ENCODE data around the gene PEX12. TPM values are rescaled to one million over a fixed set of nuclear protein-coding genes. Genes with fewer than 3 reads are reported as not detected.
"Not testable (repeated sequence)": the region's sequence is repeated elsewhere in the genome, so short reads cannot be mapped to it uniquely, and the experiment has no call there.

Gene PEX12
- total RNA-seq, 2 experiments from 2014 or later: 4.9 to 6.0 TPM

GRCh38 chr17:35577830-35578196, 558 bp downstream of the PEX12 start:
- ChIA-PET POLR2A (interaction anchor here (0.8 to 2.9 kb wide), 6 partner anchors 9 to 364 kb away, joined by 3 to 21 read pairs (median 14); partner anchors contain the start of genes AP2B1, SLFN12L and TAF15), CTCF (interaction anchor here (1.3 to 2.1 kb wide), 5 partner anchors 11 to 186 kb away, joined by 3 to 8 read pairs (median 4); no protein-coding TSS in a partner anchor)
- intact Hi-C loops (cut with micrococcal nuclease): loop anchor here (1.0 to 2.0 kb wide), 4 partner anchors 9 to 335 kb away; partner anchors contain the start of genes AP2B1 and SLFN5
- Mint-ChIP-seq H3K4me3 (peak overlapping the region; percentile 94), H3K9me3 (no peaks in the 10 kb centered on the region), H3K4me1 (ENCODE audit: low read depth) (peaks cover 20% of the 10 kb centered on the region), H3K27ac (peak overlapping the region; percentile 98), H3K36me3 (peaks cover 6% of the 10 kb centered on the region), H3K27me3 (no peaks in the 10 kb centered on the region)
- no peak for DNase-seq

DNA sequence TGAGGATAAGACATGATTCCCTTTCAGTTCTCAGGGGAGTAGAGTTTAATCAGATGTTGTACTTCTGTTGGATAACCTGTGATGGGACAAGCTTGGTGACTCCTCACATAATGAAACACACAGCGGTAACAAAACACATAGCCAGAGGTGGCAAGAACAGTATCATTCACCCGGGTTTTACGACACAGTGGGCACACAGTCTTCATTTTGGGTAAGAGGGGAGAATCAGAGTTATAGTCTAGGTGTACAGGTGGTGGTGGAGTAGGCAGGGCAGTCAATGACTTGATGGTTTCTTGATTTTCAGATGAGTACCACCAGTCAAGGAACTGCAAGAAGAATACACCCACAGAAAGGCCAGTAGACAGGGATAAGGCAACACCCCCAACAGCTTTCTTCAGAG, 2.6 kb downstream of the PEX12 start:
- H3K4me1 Mint-ChIP-seq (ENCODE audit: low read depth): peaks cover 24% of the 10 kb centered on the region
- no peaks in the 10 kb centered on the region for H3K27me3 Mint-ChIP-seq
- H3K4me3 Mint-ChIP-seq: no peak overlapping the region
- no peaks in the 10 kb centered on the region for H3K9me3 Mint-ChIP-seq
- intact Hi-C loops (cut with micrococcal nuclease): no loop called here
- no peak overlapping the region for H3K27ac Mint-ChIP-seq
- no peak for DNase-seq
- POLR2A ChIA-PET: interaction anchor here (0.6 to 1.4 kb wide), 2 partner anchors 11 to 88 kb away, joined by 3 read pairs; no protein-coding TSS in a partner anchor
- peaks cover 7% of the 10 kb centered on the region for H3K36me3 Mint-ChIP-seq
- CTCF ChIA-PET: interaction anchor here (0.6 to 1.4 kb wide), 3 partner anchors 37 to 263 kb away, joined by 3 to 5 read pairs (median 3); no protein-coding TSS in a partner anchor

DNA sequence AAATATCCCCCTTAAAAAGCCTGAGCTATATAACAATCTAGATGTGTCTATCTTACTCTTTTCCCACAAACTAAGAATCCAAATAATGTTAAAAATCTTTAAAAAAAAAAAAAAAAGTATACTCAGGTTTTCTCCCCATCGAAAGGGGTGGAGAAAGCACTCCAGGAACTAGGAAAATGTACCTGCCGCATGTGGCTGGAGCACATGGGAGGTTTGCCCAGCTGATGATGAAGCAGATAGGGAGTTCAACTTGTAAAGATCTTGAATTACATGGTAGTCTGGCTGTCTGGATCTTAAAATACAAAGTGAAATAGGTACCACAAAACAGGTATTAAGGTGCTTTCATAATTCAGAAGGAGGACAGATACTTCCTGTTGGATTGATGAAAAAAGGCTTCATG, 9.0 kb downstream of the PEX12 start:
- ChIA-PET CTCF (no interaction called here), POLR2A (interaction anchor here (0.7 to 2.8 kb wide), 2 partner anchors 9 to 509 kb away, joined by 3 to 20 read pairs; partner anchors contain the start of gene PEX12)
- Mint-ChIP-seq H3K36me3 (peaks cover 4% of the 10 kb centered on the region), H3K27ac (no peak overlapping the region), H3K4me3 (peak overlapping the region; percentile 92), H3K4me1 (ENCODE audit: low read depth) (peaks cover 27% of the 10 kb centered on the region), H3K27me3 (no peaks in the 10 kb centered on the region), H3K9me3 (no peaks in the 10 kb centered on the region)
- intact Hi-C loops (cut with micrococcal nuclease): no loop called here
- no peak for DNase-seq

GRCh38 chr17:35568561-35568960, 9.8 kb downstream of the PEX12 start:
- no peaks in the 10 kb centered on the region for H3K9me3 Mint-ChIP-seq
- H3K27ac Mint-ChIP-seq: peak overlapping the region; percentile 86
- peak; percentile 68 for DNase-seq
- intact Hi-C loops (cut with micrococcal nuclease): loop anchor here (1.0 kb wide), 3 partner anchors 10 to 27 kb away; partner anchors contain the start of genes AP2B1 and PEX12
- H3K4me1 Mint-ChIP-seq (ENCODE audit: low read depth): peaks cover 27% of the 10 kb centered on the region
- ChIA-PET POLR2A (interaction anchor here (0.7 to 2.8 kb wide), 2 partner anchors 9 to 508 kb away, joined by 3 to 20 read pairs; partner anchors contain the start of gene PEX12), CTCF (interaction anchor here (1.2 kb wide), 1 partner anchor 29 kb away, joined by 3 read pairs; no protein-coding TSS in a partner anchor)
- peaks cover 3% of the 10 kb centered on the region for H3K36me3 Mint-ChIP-seq
- H3K27me3 Mint-ChIP-seq: no peaks in the 10 kb centered on the region
- peak overlapping the region; percentile 92 for H3K4me3 Mint-ChIP-seq

- CTCF ChIA-PET: no interaction called here
- H3K36me3 Mint-ChIP-seq: peaks cover 3% of the 10 kb centered on the region
- DNase-seq: no peak
- H3K4me1 Mint-ChIP-seq (ENCODE audit: low read depth): peaks cover 27% of the 10 kb centered on the region
- POLR2A ChIA-PET: interaction anchor here (1.1 to 2.8 kb wide), 4 partner anchors 11 to 134 kb away, joined by 3 to 20 read pairs (median 4); partner anchors contain the start of gene PEX12
- H3K9me3 Mint-ChIP-seq: no peaks in the 10 kb centered on the region
- intact Hi-C loops (cut with micrococcal nuclease): no loop called here
- H3K4me3 Mint-ChIP-seq: peak overlapping the region; percentile 92
- no peaks in the 10 kb centered on the region for H3K27me3 Mint-ChIP-seq
- H3K27ac Mint-ChIP-seq: peak overlapping the region; percentile 24
Measured at GRCh38 chr17:35566968-35567367, 11.4 kb downstream of the PEX12 start.

DNA sequence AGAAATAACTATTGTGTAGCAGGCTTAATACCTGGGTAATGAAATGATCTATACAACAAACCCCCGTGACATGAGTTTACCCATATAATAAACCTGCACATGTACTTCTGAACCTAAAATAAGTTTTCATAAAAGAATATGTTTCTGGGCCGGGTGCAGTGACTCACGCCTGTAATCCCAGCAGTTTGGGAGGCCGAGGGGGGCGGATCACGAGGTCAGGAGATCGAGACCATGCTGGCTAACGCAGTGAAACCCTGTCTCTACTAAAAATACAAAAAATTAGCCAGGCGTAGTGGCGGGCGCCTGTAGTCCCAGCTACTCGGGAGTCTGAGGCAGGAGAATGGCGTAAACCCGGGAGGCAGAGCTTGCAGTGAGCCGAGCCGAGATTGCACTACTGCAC, 15.2 kb downstream of the PEX12 start:
- H3K4me3 Mint-ChIP-seq, POLR2A ChIA-PET: not testable (repeated sequence)

GRCh38 chr17:35560703-35561102, 17.7 kb downstream of the PEX12 start, which contains the start of gene SLFN14:
Gene SLFN14 (minus strand): TSS chr17:35560819. CDS start chr17:35558062, 2,757 bp downstream.
- no peaks in the 10 kb centered on the region for H3K36me3 Mint-ChIP-seq
- peaks cover 4% of the 10 kb centered on the region for H3K27me3 Mint-ChIP-seq
- no peaks in the 10 kb centered on the region for H3K4me1 Mint-ChIP-seq (ENCODE audit: low read depth)
- no peak within 1 kb of the TSS for H3K27ac Mint-ChIP-seq
- intact Hi-C loops (cut with micrococcal nuclease): no loop called here
- ChIA-PET CTCF (no interaction called here), POLR2A (no interaction called here)
- H3K9me3 Mint-ChIP-seq: no peaks in the 10 kb centered on the region
- H3K4me3 Mint-ChIP-seq: no peak within 1 kb of the TSS
- no peak for DNase-seq

More for the DNA sequence above, 15.2 kb downstream of the PEX12 start:
- H3K9me3 Mint-ChIP-seq; H3K27ac Mint-ChIP-seq; H3K27me3 Mint-ChIP-seq; intact Hi-C loops (cut with micrococcal nuclease); H3K4me1 Mint-ChIP-seq (ENCODE audit: low read depth); H3K36me3 Mint-ChIP-seq; DNase-seq: not testable (repeated sequence)
- CTCF ChIA-PET: interaction anchor here (1.1 kb wide), 1 partner anchor 15 kb away, joined by 4 read pairs; the partner anchor contains the start of gene PEX12

- Mint-ChIP-seq H3K9me3 (no peaks in the 10 kb centered on the region), H3K27ac (no peak overlapping the region), H3K4me3 (no peak overlapping the region), H3K27me3 (peaks cover 4% of the 10 kb centered on the region), H3K36me3 (no peaks in the 10 kb centered on the region), H3K4me1 (ENCODE audit: low read depth) (no peaks in the 10 kb centered on the region)
- ChIA-PET CTCF (interaction anchor here (1.2 kb wide), 1 partner anchor 439 kb away, joined by 4 read pairs; no protein-coding TSS in a partner anchor), POLR2A (no interaction called here)
- no peak for DNase-seq
- intact Hi-C loops (cut with micrococcal nuclease): no loop called here
Measured at GRCh38 chr17:35559495-35560210, 18.7 kb downstream of the PEX12 start.

DNA sequence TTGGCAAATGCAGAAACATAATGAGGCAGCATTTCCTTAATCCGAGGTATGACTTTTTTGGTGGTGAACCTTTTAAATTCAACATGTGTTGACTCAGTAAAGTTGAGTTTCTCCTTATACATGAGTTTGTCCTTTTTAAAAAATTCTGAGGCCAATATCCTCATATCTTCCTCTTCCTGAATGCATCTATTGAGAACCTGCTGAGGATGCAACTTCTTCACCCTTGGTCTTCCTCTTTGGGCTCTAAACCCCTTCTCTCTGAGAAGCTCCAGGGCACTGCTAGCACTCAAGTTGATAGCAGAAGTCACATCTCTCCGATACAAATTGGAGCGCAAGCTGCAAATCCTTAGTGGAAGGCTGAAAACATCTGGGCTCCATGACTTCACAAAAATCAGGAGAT, 21.0 kb downstream of the PEX12 start:
- Mint-ChIP-seq H3K27ac (no peak overlapping the region), H3K27me3 (peaks cover 4% of the 10 kb centered on the region), H3K36me3 (no peaks in the 10 kb centered on the region), H3K4me1 (ENCODE audit: low read depth) (no peaks in the 10 kb centered on the region), H3K9me3 (no peaks in the 10 kb centered on the region), H3K4me3 (no peak overlapping the region)
- ChIA-PET POLR2A (no interaction called here), CTCF (no interaction called here)
- intact Hi-C loops (cut with micrococcal nuclease): no loop called here
- DNase-seq: no peak

- POLR2A ChIA-PET: interaction anchor here (0.7 kb wide), 1 partner anchor 261 kb away, joined by 3 read pairs; no protein-coding TSS in a partner anchor
- Mint-ChIP-seq H3K36me3 (no peaks in the 10 kb centered on the region), H3K9me3 (no peaks in the 10 kb centered on the region), H3K4me1 (ENCODE audit: low read depth) (no peaks in the 10 kb centered on the region), H3K27ac (no peak overlapping the region), H3K27me3 (peaks cover 4% of the 10 kb centered on the region), H3K4me3 (no peak overlapping the region)
- CTCF ChIA-PET: interaction anchor here (1.0 kb wide), 1 partner anchor 57 kb away, joined by 5 read pairs; no protein-coding TSS in a partner anchor
- intact Hi-C loops (cut with micrococcal nuclease): no loop called here
- no peak for DNase-seq
Measured at GRCh38 chr17:35555691-35556090, 22.7 kb downstream of the PEX12 start.

- Mint-ChIP-seq H3K9me3 (no peaks in the 10 kb centered on the region), H3K27ac (no peak overlapping the region), H3K36me3 (no peaks in the 10 kb centered on the region), H3K4me3 (no peak overlapping the region), H3K27me3 (peaks cover 1% of the 10 kb centered on the region), H3K4me1 (ENCODE audit: low read depth) (no peaks in the 10 kb centered on the region)
- ChIA-PET CTCF (interaction anchor here (0.6 to 1.4 kb wide), 2 partner anchors 13 to 20 kb away, joined by 3 to 4 read pairs; no protein-coding TSS in a partner anchor), POLR2A (no interaction called here)
- peak; percentile 28 for DNase-seq
- intact Hi-C loops (cut with micrococcal nuclease): no loop called here
Measured at GRCh38 chr17:35554668-35555067, 23.7 kb downstream of the PEX12 start.

- no peak for DNase-seq
- Mint-ChIP-seq H3K27ac (no peak overlapping the region), H3K27me3 (no peaks in the 10 kb centered on the region), H3K9me3 (no peaks in the 10 kb centered on the region), H3K4me1 (ENCODE audit: low read depth) (peaks cover 6% of the 10 kb centered on the region), H3K4me3 (no peak overlapping the region), H3K36me3 (no peaks in the 10 kb centered on the region)
- CTCF ChIA-PET: interaction anchor here (0.6 to 1.4 kb wide), 3 partner anchors 11 to 582 kb away, joined by 3 to 4 read pairs (median 4); no protein-coding TSS in a partner anchor
- intact Hi-C loops (cut with micrococcal nuclease): no loop called here
- POLR2A ChIA-PET: no interaction called here
Measured at GRCh38 chr17:35553310-35553709, 25.1 kb downstream of the PEX12 start.

All from activated CD4-positive, alpha-beta memory T cell treated with anti-CD3 and anti-CD28 coated beads for 36 hours (primary cell).